GM23248 (cell line): Measurements from ENCODE around the gene UBE2H.

Experiments used
- EZH2 ChIP-seq: fragments of 200-600 bp; sonication (generic); IDR thresholded peaks from 2 replicates; pipeline ENCODE4 v1.6.1; 2018; ENCODE audit warnings: antibody characterized with exemption, mild to moderate bottlenecking; ENCODE audit not compliant: insufficient read depth, poor library complexity, severe bottlenecking
- EZH2phosphoT487 ChIP-seq: fragments of 200-600 bp; sonication (generic); IDR thresholded peaks from 2 replicates; pipeline ENCODE4 v1.6.1; 2018; ENCODE audit warnings: antibody characterized with exemption, moderate library complexity, mild to moderate bottlenecking, low read depth; ENCODE audit not compliant: insufficient read depth

GRCh38 chr7:129918922-129919321 is 33.8 kb downstream of the UBE2H start:
- TF ChIP-seq EZH2 (no peak), EZH2phosphoT487 (no peak)
